SKM-1 treated with dmso at 0.1 percent for 144 hours (cell line): ENCODE results near the gene TNN.
A peak's percentile ranks its signal among the peaks of the same experiment; 100 is the strongest.

Experiments
- DNase-seq: peaks from one replicate; lab custom pipeline; 2025; ENCODE audit not compliant: unreplicated experiment; lab: John Stamatoyannopoulos, UW

Gene TNN

GRCh38 chr1:175171036-175171913, 103.6 kb downstream of the TNN start:
- no peak for DNase-seq

DNA sequence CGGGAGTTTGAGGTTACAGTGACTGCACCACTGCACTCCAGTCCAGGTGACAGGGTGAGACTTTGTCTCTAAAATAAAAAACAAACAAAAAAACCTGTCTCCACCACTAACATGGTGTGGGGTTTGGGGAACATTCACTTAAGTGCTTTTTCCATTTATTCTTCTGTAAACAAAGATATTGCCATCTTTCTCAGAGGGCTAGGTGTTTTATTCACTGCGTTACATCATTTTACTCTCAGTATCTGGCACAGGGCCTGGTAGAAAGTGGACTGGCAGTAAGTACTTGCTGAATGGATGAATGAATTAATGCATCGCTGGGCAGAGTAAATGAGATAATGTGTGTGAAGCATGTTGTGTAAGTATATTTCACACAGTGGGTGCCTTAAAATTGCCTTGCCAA, 104.9 kb downstream of the TNN start:
- DNase-seq: no peak

- no peak for DNase-seq
Measured at GRCh38 chr1:175173531-175173930, 105.9 kb downstream of the TNN start.

DNA sequence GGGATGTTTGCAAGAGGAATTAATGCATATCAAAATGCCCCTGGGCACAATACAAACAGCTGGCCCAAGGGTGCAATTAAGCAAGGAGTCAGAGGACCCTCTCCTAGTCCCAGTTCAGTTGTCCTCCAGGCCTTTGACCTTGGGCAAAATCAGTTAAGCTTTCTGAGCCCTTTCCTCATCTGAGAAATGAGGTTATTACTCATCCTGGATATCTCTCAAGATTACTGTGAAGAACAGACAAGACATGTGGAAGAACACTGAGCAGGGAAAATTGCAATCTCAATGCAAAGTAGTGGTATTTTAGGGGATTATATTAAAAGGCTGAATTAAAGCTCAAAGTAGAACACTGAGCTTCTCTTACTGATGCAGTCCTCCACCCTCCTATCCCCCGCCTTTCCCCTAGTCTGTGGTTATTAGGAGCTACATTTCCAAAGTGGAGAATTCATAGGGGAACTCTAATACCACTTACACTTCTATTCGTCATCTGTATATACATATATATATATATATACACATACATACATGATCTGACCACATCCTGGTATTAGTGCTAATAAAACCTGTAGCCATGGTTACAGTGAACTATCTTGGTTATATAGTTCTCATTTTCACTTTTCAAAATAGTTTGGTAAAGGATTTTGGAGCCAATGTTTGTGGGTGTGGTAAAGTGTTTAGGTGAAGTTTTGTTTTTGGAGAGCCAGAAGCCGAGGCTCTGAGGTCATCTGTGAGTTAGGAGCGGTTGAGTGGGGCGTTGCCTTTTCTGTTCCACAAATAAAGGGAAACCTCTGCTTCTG, 106.9 kb downstream of the TNN start:
- no peak for DNase-seq

GRCh38 chr1:175176246-175176645, 108.6 kb downstream of the TNN start:
- DNase-seq: no peak

GRCh38 chr1:175178056-175178455, 110.4 kb downstream of the TNN start:
- no peak for DNase-seq

- no peak for DNase-seq
Measured at GRCh38 chr1:175178456-175178855, 110.8 kb downstream of the TNN start.

DNA sequence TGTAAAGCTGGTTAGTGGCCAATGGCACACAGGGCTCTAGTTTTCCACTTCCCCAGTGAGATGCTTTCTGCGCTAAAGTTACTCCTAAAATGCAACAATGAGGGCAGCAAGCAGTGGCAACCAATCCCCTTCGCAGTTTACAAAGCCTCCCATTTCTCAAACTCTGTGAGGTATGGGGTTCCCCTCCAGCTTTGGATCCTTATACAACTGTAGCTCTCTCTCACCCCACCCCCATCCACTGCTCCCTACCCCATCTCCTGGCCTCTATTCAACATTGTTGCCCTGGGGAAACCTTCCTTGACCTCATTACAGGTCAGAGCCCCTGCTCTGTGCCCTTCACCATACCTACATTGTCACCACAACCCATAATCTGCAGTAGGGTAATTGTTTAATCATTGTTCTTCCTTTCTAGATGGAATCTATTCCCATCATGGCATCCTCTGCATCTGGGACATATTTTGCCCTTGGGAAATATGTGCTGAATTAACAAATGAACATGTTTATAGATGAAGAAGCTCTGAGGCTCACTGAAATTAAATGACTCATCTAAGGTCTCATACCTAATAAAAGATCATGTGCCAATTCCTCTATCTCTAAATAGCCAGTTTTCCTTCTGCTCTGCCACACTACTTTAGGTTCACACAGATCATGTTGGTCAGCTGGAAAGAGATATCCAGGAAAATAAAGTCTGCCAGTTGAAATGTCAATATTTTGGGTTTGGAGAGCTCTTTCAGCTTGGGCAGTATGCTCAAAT, 112.4 kb downstream of the TNN start:
- DNase-seq: no peak

GRCh38 chr1:175182201-175182746, 114.6 kb downstream of the TNN start:
- no peak for DNase-seq

DNA sequence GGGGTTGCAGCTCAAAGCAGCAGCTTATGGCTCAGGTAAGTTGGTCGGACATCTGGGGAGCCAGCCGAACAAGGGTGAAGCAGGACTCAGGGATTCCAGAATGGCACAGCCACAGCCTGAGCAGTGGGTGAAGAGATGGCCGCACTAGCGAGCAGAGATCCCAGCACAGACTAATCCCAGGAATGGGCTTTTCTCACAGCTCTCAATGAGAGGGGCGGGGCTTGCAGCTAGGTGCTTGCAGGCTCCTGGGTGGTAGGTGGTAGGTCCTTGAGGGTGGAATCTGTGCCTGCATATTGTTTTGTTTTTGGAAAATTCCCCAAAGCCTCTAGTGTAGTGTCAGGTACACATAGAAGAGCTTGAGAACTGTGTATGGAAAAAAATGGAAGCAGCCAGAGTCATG, 116.0 kb downstream of the TNN start:
- DNase-seq: no peak

DNA sequence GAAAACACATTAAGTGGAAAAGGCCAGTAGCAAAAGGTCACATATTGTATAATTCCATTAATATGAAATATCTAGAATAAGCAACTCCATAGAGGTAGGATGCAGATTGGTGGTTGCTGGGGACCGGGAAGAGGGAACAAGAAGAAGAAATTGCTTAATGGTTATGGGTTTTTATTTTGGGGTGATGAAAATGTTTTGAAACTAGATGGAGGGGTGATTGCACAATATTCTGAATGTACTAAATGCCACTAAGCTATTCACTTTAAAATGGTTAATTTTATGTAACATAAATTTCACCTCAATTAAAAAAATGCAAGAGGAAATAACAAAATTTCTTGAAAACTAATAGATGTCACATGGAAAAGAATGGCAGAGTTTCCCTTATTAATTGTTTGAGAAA, 118.3 kb downstream of the TNN start:
- no peak for DNase-seq

DNA sequence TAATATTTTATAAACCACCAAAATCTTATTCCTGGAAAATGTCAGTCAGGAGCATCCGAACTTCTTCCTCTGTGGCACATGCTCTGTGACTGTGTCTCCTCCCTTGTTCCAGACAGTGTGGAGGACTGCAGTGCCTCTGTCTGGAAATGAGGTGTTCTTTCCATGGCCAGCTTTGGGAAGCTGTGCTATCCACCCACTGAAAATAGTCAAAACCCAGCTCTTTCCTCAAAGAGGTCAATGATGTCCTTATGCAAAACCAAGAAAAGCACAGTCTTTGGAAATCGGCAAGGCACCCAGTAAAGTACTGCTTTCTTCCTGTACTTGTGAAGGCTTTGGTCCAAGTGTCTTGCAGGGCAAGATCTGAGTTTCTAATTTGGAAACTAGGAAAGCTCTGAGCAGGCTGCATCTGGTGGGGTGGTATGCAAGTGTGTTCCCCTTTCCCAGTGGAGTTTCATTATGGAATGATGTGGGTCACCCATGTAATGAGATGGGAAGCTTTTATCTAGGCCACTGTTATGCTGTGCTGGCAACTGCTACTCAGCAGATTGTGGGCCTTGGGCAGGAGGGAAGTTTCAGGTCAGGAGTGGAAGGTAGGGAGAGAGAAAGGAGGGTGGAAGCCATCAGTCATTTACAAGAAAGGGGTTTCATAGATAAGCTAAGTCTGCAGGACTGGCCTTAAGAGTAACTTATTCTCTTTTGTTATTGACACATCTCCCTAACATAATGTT, 119.0 kb downstream of the TNN start:
- no peak for DNase-seq

DNA sequence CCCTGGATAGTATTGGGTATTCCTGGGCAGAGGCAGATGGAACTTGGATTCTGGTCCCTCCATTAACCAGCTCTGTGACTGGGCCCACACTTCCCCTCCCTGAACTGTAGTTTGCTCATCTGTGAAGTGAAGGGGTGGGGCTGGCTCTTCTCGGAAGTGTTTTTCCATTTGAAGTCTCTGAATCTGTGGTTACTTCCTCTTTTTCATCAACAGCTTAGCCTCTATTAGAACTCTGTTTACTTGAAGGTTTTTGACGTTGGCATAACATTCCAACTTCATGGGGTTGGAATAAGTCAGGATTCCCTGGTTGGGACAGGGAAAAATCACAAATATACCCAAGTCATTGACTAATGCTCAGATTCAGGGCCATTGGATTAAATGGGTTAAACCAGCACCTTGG, 121.3 kb downstream of the TNN start:
- peak; percentile 97 for DNase-seq

DNA sequence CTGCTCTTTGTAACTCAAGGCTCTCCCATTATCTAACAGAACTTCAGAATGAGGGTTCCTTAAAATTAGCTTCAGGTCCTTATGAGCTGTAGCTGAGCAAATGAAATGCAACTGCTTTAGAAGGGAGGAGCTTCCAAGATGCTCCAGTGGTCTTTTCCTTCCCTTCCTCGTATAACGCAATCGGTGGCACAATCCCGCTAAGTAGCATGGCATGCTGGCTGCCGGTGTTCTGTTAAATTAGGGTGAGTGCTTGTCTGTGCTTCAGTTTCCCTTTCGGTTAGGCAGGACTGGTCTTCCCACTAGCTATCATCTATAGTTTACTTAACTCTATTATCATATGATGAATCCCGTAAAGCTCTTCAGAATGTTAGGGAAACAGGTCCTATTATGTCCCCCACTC, 124.0 kb downstream of the TNN start:
- DNase-seq: no peak

DNA sequence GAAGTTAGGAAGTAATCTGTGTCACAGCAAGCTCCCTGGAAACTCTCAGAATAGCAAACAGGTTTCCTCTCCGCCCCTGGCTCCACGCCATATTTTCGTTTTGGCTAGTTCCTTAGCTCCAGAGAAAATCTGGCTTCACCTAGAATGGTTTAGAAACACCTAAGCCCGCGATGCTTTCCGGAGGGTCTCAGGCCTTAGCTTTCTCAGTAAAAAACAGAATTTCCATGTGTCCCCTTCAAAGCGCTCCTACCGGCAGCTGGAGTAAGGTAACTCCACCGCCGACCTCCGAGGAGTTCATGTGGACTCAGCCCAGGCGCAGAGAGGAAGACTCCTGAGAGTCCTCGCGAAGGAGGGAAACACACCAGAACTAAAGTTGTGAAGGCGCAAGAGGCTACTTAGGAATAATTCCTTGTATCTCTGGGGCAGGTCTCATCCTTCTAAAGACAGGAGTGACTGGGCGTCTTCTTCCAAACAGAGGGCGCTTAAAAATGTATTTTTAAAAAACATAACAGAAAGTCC, 124.5 kb downstream of the TNN start:
- DNase-seq: no peak

GRCh38 chr1:175192630-175193526, 125.2 kb downstream of the TNN start, which contains the start of gene KIAA0040:
KIAA0040 (minus strand) TSS chr1:175192776; CDS start chr1:175161013, 31,763 bp downstream.
- DNase-seq: peak; percentile 52

GRCh38 chr1:175193527-175193910, 125.9 kb downstream of the TNN start:
- no peak for DNase-seq

- no peak for DNase-seq
Measured at GRCh38 chr1:175195281-175195680, 127.6 kb downstream of the TNN start.

- DNase-seq: no peak
Measured at GRCh38 chr1:175195798-175196197, 128.2 kb downstream of the TNN start.
